Stimulated activated CD8-positive, alpha-beta memory T cell treated with anti-CD3 and anti-CD28 coated beads, Interleukin-4, amount 100 ng/mL, for 24 hours (primary cell): ENCODE data around the gene CPA5.

Source experiments
- DNase-seq: peaks from one replicate; pipeline ENCODE4 v3.0.0-alpha.2; 2020; ENCODE audit warnings: low read depth

CPA5 gene

GRCh38 chr7:130397051-130397757 lies 52.6 kb downstream of the CPA5 start:
- no peak for DNase-seq

DNA sequence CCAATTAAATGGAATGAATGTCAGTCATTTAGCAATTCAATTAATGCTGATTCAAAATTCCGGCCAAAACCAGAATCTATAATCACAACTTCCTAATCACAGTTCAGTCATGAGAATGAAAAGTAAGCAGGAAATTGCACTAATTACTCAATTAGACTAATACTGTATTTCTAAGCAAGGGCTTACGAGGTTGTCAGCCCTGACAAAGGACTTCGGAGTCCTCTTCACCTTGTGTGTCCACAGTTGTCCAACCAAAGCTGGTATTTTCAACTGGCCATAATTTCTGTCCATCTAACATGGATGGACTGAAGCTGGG lies 53.1 kb downstream of the CPA5 start:
- DNase-seq: no peak

GRCh38 chr7:130398526-130399090 lies 54.0 kb downstream of the CPA5 start:
- DNase-seq: no peak

DNA sequence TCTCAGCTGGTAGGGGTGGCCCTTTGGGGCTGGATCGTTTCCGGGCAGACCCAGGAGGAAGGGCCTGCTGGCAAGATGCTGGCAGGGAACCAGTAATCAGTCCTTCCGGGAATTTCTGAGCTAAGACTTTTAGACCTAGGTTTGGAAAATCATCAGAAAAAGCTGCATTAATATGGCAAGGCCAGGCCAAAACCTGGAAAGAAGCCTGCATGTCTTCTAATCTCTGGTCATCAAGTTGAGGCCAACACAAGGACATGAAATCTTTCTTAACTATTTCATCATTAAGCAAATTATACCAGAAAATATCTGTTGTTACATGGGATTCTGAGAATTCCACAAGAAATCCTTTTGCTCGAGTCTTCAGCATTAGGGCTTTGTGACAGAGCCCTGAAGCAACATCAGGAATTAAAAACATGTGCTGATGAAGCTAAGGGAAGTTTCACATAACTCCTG lies 55.5 kb downstream of the CPA5 start:
- DNase-seq: no peak

GRCh38 chr7:130401101-130401500 lies 56.5 kb downstream of the CPA5 start:
- DNase-seq: no peak

GRCh38 chr7:130401578-130401977 lies 57.0 kb downstream of the CPA5 start:
- DNase-seq: no peak

DNA sequence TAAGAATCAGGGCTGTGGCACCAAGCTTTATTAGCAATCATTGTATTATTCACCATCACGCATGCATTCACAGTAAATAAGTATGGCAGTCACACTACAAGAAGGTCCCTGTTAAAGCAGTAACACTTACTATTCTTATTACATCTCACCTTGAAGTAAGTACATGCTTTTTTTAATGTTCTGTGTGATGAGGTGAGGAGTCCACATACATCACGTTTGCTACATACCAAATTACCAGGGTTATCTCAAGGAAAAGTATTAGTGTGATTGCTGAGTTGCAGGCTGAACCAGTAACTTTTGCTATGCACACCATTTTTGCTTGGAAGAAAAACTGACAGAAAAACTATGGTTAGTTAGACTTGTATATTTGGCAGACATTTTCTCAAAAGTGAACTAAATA lies 60.4 kb downstream of the CPA5 start:
- no peak for DNase-seq

DNA sequence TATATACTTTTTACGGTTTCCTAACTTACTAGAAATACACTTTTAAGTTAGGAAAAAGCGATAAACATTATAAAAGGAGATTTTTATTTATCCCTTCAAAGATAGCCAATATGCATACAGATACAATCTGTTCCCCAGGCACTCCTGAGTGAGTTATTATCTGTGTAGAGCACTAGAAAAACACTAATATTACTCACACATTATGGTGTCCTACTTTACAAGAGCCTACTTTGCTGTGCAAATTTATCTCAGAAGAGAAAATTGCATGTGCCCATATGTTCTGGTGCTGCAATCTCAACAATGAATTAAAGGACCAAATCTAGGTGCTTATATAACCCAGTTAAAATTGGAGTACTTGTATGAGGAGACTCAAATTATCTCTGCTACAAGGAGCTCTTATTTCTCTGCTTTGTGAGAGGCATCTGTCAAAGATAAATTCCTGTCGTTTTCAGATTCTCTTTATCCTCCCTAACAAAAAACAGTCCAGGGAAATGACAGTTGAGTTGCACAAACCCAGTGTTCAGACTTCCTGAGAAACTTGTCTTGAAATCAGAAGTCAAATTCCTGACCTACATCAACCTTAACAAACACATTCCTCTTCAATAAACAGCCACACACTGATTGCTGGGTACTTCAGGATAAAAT lies 64.6 kb downstream of the CPA5 start:
- DNase-seq: no peak

- DNase-seq: no peak
Observed at GRCh38 chr7:130409712-130410072, 65.1 kb downstream of the CPA5 start.

DNA sequence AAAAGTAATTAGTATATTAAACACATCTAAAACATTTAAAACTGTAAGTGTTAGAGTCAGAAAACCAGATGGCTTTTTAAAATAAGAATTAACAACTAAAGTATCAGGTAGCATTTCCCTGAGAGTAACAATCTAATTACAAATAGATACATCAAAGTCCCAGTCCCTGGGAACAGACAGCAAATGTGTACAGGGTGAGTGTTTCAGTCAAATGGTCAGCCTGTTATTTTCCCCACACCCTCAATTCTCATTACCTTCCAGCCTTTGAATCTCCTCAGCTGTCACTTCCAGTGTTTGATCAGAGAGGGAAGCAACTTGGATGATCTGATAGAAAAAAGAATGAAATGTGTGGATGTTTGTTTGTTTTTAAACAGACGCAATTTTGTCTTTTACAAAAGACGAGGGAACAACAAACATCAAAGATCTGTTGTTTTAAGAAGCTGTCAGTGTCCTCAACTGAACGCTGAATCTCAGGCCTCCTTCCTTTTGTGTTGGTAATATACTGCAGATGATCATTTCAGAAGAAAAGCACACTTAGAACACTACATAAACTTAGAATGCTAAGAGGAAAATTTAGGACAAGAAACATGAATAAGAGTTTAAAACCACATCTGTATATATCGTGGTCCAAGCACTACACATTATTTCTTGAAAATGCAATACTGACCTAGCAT lies 66.4 kb downstream of the CPA5 start:
- DNase-seq: no peak

DNA sequence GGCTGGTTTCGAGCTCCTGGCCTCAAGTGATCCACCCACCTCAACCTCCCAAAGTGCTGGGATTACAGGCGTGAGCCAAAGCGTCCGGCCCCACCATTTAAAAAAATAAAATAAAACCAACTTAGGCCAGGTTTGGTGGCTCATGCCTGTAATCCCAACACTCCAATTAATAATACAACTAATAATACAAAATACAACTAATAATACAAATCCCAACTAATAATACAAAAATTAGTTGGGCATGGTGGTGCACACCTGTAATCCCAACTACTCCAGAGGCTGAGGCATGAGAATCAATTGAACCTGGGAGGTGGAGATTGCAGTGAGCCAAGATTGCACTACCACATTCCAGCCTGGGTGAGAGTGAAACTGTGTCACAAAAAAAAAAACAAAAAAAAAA lies 68.6 kb downstream of the CPA5 start:
- DNase-seq: no peak

GRCh38 chr7:130415006-130415405 lies 70.4 kb downstream of the CPA5 start:
- no peak for DNase-seq

DNA sequence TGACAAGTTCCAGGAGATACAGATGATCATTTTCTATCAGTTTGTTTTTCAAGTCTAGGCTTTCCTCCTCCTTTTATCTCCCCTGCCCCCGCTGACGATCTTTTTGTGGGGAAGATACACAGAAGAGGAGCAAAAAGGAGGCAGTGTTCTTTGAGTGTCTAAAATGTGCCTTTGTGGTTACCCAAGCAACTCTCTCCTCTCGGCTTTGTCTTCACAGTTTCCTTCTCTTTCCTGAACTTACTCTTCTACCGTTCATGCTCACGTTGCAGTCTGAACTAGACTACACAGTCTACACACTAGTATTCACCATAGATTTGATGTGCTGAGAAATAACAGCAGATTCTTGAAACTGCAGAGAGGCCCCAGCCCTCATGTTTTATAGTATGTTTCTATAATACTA lies 72.6 kb downstream of the CPA5 start:
- no peak for DNase-seq

GRCh38 chr7:130418306-130418705 lies 73.7 kb downstream of the CPA5 start:
- no peak for DNase-seq
